Measurements from ENCODE around the gene C20orf96.

Gene C20orf96

DNA sequence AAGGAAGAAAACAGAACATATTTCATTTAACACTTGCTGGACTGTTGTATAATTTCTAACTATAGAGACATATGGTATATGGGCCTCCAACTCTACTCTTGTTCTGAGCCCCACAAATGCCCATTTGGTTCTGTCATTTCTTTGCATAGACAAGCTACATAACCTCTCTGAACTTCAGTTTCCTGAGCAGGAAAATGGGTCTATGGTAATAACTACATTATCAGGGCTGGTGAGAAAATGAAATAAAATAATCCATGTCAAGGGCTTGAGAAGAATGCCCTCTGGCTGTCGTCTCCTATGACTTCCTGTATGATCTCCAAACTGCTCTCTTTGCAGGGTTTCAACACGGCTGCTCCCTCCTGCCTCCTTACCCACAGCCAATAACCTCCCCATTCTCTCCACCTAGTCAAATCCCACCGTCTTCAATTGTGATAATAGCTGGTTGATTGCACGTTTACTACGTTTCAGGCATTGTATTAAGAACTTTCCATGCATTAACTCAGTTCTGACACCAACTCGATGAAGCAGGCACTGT is 18.8 kb upstream of the C20orf96 start:
- no peak for DNase-seq (ENCODE audit: low read depth, low spot score)
- H3K4me3 ChIP-seq (ENCODE audit: low read depth, low read length) = peak overlapping the region; percentile 57
- TF ChIP-seq CTCF (IDR thresholded peaks at IDR 0.05; ENCODE audit: insufficient read depth, low read length, missing control alignments) = no peak
- POLR2A ChIA-PET = interaction anchor here (1.0 to 3.0 kb wide), 4 partner anchors 9 to 15 kb away, joined by 6 to 17 read pairs (median 12); partner anchors contain the start of gene SOX12
- CTCF ChIA-PET = interaction anchor here (0.9 to 3.8 kb wide), 7 partner anchors 10 to 101 kb away, joined by 3 to 33 read pairs (median 4); partner anchors contain the start of genes SOX12 and ZCCHC3

- CTCF ChIA-PET = interaction anchor here (0.9 to 3.8 kb wide), 8 partner anchors 9 to 100 kb away, joined by 3 to 33 read pairs (median 4); partner anchors contain the start of genes SOX12 and ZCCHC3
Measured at GRCh38 chr20:308427-309038, 18.0 kb upstream of the C20orf96 start.

GRCh38 chr20:305745-306144 is 15.2 kb upstream of the C20orf96 start:
- DNase-seq (ENCODE audit: low read depth, low spot score) = no peak
- ChIA-PET POLR2A (no interaction called here), CTCF (no interaction called here)
- H3K4me3 ChIP-seq (ENCODE audit: low read depth, low read length) = no peak overlapping the region
- no peak for TF ChIP-seq CTCF (IDR thresholded peaks at IDR 0.05; ENCODE audit: insufficient read depth, low read length, missing control alignments)

More at GRCh38 chr20:308427-309038, 18.0 kb upstream of the C20orf96 start:
- DNase-seq (ENCODE audit: low read depth, low spot score) = no peak
- TF ChIP-seq CTCF (IDR thresholded peaks at IDR 0.05; ENCODE audit: insufficient read depth, low read length, missing control alignments) = no peak
- H3K4me3 ChIP-seq (ENCODE audit: low read depth, low read length) = no peak overlapping the region
- POLR2A ChIA-PET = interaction anchor here (1.0 to 3.0 kb wide), 2 partner anchors 8 to 10 kb away, joined by 6 to 17 read pairs; no protein-coding TSS in a partner anchor

DNA sequence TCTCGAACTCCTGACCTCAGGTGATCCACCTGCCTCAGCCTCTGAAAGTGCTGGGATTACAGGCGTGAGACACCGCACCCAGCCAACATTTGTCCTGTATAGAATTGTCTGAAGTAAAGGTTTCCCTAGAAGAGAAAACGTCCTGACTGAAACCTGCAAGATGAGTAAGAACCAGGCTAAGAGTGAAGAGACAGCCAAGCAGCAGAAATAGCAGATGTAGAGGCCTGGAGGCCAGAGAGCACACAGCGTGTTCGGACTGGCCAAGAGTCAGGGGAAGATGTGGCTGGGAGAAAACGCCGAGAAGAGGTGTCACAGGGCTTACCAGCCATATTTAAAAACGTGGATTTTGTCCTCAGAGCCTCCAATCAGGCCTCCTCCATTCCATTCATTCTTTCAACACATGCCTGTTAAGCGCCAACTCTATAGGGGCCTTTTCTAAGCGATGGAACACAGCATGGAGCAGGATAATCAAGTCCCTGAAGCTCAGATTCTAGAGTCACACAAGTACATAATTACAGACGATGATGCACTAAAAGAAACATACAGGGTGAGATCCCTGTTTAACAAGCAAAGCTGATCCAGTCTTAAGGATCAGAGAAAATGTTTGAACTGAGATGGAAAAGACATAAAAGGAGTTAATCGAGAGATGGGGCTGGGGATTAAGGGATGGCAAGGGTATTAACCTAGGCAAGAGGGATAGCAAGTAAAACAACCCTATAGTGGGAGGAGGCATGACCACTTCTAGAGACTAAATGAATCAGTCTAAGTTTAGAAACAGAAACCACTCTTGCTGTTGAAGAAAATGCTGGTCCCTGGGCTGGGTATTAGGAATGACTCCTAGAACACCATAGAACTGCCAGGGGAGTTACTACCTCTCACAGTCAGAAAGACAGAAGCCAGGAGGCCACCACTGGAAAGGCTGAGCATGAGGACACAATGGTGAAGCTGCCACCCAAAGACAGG is 11.6 kb upstream of the C20orf96 start:
- TF ChIP-seq CTCF (IDR thresholded peaks at IDR 0.05; ENCODE audit: insufficient read depth, low read length, missing control alignments) = no peak
- ChIA-PET CTCF (interaction anchor here (5.2 kb wide), 1 partner anchor 7 kb away, joined by 33 read pairs; no protein-coding TSS in a partner anchor), POLR2A (no interaction called here)
- DNase-seq (ENCODE audit: low read depth, low spot score) = no peak
- no peak overlapping the region for H3K4me3 ChIP-seq (ENCODE audit: low read depth, low read length)

DNA sequence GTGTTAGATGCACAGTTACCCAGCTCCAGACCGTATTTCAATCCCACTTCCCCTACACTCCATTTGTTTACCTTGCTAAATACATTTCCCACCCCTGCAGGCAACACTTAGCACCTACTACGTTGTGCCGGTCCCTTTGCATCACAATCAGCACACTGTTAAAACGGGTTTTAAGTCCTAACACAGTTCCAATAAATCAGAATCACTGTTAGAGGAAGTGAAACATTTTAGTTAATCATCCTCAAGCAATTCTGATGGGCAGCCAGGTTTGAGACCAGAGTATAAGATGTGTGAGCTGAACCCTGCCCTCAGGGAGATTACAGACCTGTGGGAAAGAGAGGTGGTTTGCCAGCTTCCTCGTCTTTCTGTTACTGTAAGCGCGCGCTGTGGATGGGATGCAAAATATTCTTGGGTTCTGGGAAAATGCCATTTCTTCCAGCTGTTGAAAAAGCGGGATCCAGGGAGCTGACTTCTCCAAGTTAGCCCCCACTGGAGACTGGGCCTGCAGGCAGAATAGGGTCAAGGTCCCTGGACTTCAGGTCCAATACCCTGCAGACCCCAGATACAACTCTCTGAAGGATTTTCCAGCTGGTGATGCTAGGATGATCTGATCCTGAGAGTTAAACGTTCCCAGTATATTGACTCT is 9.9 kb upstream of the C20orf96 start:
- H3K4me3 ChIP-seq (ENCODE audit: low read depth, low read length) = peak overlapping the region; percentile 98
- POLR2A ChIA-PET = interaction anchor here (1.4 to 4.1 kb wide), 3 partner anchors 8 to 24 kb away, joined by 6 to 25 read pairs (median 9); partner anchors contain the start of gene SOX12
- CTCF ChIA-PET = interaction anchor here (0.8 to 5.2 kb wide), 5 partner anchors 8 to 33 kb away, joined by 3 to 33 read pairs (median 4); partner anchors contain the start of gene SOX12
- DNase-seq (ENCODE audit: low read depth, low spot score) = no peak
- TF ChIP-seq CTCF (IDR thresholded peaks at IDR 0.05; ENCODE audit: insufficient read depth, low read length, missing control alignments) = no peak
